Lower lobe of right lung (tissue), 2 donors: ENCODE results near the gene SLC25A33. TPM values are rescaled to one million over a fixed set of nuclear protein-coding genes. Genes with fewer than 3 reads are reported as not detected.
A peak's percentile ranks its signal among the peaks of the same experiment; 100 is the strongest.

Experiments
- ATAC-seq, 2 donors: fragments of 200-7000 bp; cut with Tn5 transposase; one replicate each; pipeline ENCODE4 v1.9.1; 2020 to 2022; ENCODE audit warnings: mild to moderate bottlenecking in 2 of 2, moderate library complexity in 2 of 2
- DNase-seq: peaks from one replicate; pipeline ENCODE4 v3.0.0-alpha.2; 2020
- H3K27ac ChIP-seq: fragments of 200-600 bp; one replicate; pipeline ENCODE4 v1.8.0; 2022
- H3K27me3 ChIP-seq: fragments of 200-600 bp; one replicate; pipeline ENCODE4 v1.8.0; 2022; ENCODE audit warnings: low read depth
- H3K36me3 ChIP-seq: fragments of 200-600 bp; one replicate; pipeline ENCODE4 v1.8.0; 2022; ENCODE audit warnings: mild to moderate bottlenecking
- H3K4me1 ChIP-seq: fragments of 200-600 bp; one replicate; pipeline ENCODE4 v1.8.0; 2022
- H3K4me3 ChIP-seq: fragments of 200-600 bp; one replicate; pipeline ENCODE4 v1.8.0; 2022; ENCODE audit warnings: mild to moderate bottlenecking
- H3K9me3 ChIP-seq: fragments of 200-600 bp; one replicate; pipeline ENCODE4 v1.8.0; 2022
- intact Hi-C: fragments of 100-400 bp; cut with DNase I; formaldehyde crosslinking; loops from one replicate; pipeline ENCODE4 v1.11.0; 2022
- total RNA-seq: library from RNA; stranded (reverse); fragmentation: NEBNext Ultra II Directional; extraction: Animal tissue kit (Norgen Biotek cat#: 25700); gene quantifications from one replicate; pipeline ENCODE4 v1.2.1, GENCODE V29; 2021
- TF ChIP-seq, protein P1 (sequence below): fragments of 200-600 bp; IDR thresholded peaks from one replicate; pipeline ENCODE4 v1.8.0; 2022; ENCODE audit warnings: antibody characterized with exemption, mild to moderate bottlenecking
- donor health status: DM: no; HTN: yes; CAD: no; lungs with severe emphysema.

SLC25A33 gene
- total RNA-seq, 1 donor from 2014 or later = 3.9 TPM

DNA sequence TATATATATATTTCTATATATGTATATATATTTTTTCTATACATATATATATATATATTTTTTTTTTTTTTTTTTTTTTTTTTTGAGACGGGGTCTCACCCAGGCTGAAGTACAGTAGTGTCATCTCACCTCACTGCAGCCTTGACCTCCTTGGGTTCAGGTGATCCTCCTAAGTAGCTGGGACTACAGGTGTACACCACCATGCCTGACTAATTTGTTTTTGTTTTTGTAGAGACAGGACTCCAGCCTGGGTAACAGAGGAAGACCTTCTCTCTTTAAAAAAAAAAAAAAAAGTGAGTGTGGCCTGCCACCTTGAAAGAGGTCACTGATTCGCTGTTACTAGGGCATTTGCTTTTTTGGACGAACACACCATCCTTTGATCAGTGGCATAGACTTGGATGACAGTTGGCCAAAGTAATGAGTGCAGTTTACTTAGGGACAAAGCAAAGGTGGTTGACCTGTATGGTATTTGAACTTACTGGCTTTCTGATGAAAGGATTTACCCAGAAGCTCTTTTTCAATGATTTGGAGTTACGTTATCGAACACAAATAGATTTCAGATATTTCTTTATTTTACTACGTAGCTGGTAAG lies 10.8 kb downstream of the SLC25A33 start:
- H3K9me3 ChIP-seq = no peaks in the 10 kb centered on the region
- intact Hi-C loops = no loop called here
- H3K36me3 ChIP-seq = peaks cover 16% of the 10 kb centered on the region
- no peaks in the 10 kb centered on the region for H3K4me1 ChIP-seq
- H3K27ac ChIP-seq = no peak overlapping the region
- H3K27me3 ChIP-seq = no peaks in the 10 kb centered on the region
- DNase-seq (no peak), ATAC-seq (no peak)
- no peak overlapping the region for H3K4me3 ChIP-seq
- TF ChIP-seq, protein P1, sequence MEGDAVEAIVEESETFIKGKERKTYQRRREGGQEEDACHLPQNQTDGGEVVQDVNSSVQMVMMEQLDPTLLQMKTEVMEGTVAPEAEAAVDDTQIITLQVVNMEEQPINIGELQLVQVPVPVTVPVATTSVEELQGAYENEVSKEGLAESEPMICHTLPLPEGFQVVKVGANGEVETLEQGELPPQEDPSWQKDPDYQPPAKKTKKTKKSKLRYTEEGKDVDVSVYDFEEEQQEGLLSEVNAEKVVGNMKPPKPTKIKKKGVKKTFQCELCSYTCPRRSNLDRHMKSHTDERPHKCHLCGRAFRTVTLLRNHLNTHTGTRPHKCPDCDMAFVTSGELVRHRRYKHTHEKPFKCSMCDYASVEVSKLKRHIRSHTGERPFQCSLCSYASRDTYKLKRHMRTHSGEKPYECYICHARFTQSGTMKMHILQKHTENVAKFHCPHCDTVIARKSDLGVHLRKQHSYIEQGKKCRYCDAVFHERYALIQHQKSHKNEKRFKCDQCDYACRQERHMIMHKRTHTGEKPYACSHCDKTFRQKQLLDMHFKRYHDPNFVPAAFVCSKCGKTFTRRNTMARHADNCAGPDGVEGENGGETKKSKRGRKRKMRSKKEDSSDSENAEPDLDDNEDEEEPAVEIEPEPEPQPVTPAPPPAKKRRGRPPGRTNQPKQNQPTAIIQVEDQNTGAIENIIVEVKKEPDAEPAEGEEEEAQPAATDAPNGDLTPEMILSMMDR = no peak

DNA sequence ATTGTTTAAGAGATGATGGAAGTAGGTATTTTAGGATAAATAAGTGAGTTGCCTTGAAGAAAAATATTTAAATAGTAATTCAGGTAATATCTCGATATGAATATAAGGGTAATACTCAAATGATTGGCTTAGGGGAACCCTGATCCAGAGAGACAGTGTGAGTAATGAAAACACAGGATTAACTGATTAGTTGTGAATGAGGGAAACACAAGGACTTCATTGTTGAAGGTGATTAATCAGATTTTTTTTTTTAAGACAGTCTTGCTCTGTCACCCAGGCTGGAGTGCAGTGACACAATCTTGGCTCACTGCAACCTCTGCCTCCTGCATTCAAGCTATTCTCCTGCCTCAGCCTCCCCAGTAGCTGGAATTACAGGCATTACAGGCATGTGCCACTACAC lies 12.7 kb downstream of the SLC25A33 start:
- DNase-seq (no peak), ATAC-seq (no peak)
- Histone ChIP-seq H3K9me3 (no peaks in the 10 kb centered on the region), H3K36me3 (peaks cover 33% of the 10 kb centered on the region), H3K27me3 (no peaks in the 10 kb centered on the region), H3K4me3 (no peak overlapping the region), H3K27ac (no peak overlapping the region), H3K4me1 (no peaks in the 10 kb centered on the region)
- intact Hi-C loops = no loop called here
- TF ChIP-seq, protein P1 = no peak

DNA sequence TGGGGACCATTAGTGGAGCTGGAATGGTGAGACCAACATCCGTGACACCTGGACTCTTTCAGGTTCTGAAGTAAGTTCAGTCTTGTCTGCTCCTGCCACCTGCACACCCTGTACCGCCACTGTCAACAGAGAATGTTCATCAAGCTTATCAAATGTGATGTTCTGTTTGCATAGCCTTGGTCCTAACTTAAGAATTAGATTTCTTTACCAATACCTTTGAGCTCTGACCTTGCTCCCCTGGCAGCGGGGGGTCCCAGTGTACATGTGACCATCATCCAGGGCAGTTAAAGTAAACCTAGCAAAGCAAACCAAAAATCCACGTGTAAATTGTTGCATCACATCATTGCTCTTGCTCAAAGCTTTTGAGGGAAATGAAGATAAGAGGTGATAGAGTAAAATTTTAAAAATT lies 14.5 kb downstream of the SLC25A33 start:
- Histone ChIP-seq H3K9me3 (no peaks in the 10 kb centered on the region), H3K27ac (no peak overlapping the region), H3K4me3 (no peak overlapping the region), H3K36me3 (peaks cover 50% of the 10 kb centered on the region), H3K4me1 (peaks cover 1% of the 10 kb centered on the region), H3K27me3 (no peaks in the 10 kb centered on the region)
- intact Hi-C loops = no loop called here
- TF ChIP-seq, protein P1 = no peak
- ATAC-seq (no peak), DNase-seq (no peak)

DNA sequence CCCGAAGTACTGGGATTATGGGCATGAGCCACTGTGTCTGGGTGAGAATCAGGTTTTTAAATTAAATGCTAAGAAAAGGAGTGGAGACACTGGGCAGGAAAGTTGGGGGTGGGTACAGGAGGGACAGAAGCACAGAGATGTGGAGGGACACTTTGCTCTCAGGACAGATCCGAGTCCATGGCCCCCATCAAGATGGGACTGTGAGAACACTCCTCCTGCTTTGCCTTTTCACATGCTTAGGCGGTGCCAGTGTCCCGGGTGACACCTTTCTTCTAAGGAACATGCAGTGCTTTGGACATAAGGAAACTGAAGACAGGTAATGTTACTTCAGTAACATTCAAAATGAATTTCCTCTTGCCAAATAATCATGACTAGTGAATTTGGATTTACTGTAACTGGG lies 16.7 kb downstream of the SLC25A33 start:
- intact Hi-C loops = no loop called here
- H3K4me3 ChIP-seq = no peak overlapping the region
- TF ChIP-seq, protein P1 = no peak
- H3K27ac ChIP-seq = peak overlapping the region; percentile 5
- no peak for ATAC-seq
- no peaks in the 10 kb centered on the region for H3K27me3 ChIP-seq
- DNase-seq = no peak
- no peaks in the 10 kb centered on the region for H3K9me3 ChIP-seq
- peaks cover 54% of the 10 kb centered on the region for H3K36me3 ChIP-seq
- peaks cover 15% of the 10 kb centered on the region for H3K4me1 ChIP-seq

DNA sequence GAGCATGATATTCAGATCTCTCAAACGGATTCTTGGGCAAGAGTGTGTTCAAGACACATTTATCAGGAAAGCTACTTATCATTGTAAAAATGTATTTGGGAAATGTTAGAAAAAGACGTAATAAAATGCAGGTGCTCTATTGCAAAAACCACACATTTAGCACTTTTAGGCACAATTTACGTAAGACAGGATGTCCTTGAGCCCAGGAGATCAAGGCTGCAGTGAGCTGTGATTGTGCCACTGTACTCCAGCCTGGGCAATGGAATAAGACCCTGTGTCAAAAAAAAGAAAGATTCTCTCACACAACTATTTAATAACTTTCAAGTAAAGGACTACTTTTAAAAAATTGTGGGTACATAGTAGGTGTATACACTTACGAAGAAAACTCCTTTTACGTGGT lies 18.4 kb downstream of the SLC25A33 start:
- no peak for DNase-seq
- H3K36me3 ChIP-seq = peaks cover 54% of the 10 kb centered on the region
- TF ChIP-seq, protein P1 = no peak
- intact Hi-C loops = no loop called here
- H3K27ac ChIP-seq = no peak overlapping the region
- H3K4me3 ChIP-seq = no peak overlapping the region
- no peaks in the 10 kb centered on the region for H3K9me3 ChIP-seq
- H3K4me1 ChIP-seq = peaks cover 31% of the 10 kb centered on the region
- no peaks in the 10 kb centered on the region for H3K27me3 ChIP-seq
- ATAC-seq = no peak
